Fibroblast of mammary gland (primary cell): ENCODE measurements around the gene KTI12.

Source experiments
- DNase-seq: peaks from one replicate; pipeline ENCODE4 v3.0.0-alpha.2; 2010; ENCODE audit warnings: low read depth
- H3K4me3 ChIP-seq: 2 replicates; pipeline ENCODE4 v1.5.1; 2011; ENCODE audit warnings: low read depth, mild to moderate bottlenecking, low read length, moderate library complexity; ENCODE audit not compliant: control insufficient read depth
- CTCF ChIP-seq: conservative IDR thresholded peaks from 2 replicates; pipeline ENCODE4 v1.5.1; 2011; ENCODE audit warnings: low read depth, low read length, inconsistent platforms; ENCODE audit not compliant: control insufficient read depth, insufficient read depth

KTI12 gene

DNA sequence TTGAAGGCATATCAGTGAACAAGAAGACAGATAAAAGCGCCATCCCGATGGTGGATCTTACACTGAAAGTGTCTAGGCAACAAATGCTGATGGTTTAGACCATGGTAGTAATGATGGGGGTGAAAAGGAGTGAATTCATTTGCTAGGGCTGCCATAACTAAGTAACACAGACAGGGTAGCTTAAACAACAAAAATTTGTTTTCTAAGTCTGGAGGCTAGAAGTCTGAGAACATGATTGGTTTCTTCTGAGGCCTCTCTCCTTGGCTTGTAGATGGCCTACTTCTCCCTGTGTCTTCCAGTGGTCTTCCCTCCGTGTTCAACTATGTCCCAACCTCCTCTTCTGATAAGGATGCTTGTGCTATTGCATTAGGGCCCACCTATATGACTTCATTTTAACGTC, 29.7 kb downstream of the KTI12 start:
- DNase-seq, result no peak
- no peak for TF ChIP-seq CTCF
- H3K4me3 ChIP-seq, result no peak overlapping the region

GRCh38 chr1:52002038-52002917, 31.3 kb downstream of the KTI12 start:
- peak; percentile 99 for TF ChIP-seq CTCF
- H3K4me3 ChIP-seq, result no peak overlapping the region
- peak; percentile 93 for DNase-seq

- H3K4me3 ChIP-seq, result no peak overlapping the region
- no peak for TF ChIP-seq CTCF
- DNase-seq, result no peak
Observed at GRCh38 chr1:51998701-51999100, 34.9 kb downstream of the KTI12 start.

DNA sequence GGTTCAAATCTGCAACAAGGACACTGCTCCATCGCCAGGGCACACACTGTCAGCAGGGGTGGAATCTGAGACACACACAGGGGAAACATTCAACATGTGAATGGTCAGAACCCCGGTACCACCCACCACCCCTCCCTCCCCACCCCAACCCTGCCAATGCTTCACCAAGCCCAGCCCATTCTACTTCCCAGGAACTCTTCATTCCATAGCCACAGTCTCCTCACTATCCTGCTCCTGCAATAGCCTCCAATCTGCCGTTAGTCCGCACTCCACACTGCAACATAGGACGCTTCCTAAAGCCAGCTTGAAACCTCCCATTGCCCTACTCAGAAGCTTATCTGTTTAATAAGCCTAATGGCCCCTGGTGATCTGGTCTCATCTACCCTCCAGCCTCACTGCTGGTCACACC, 35.6 kb downstream of the KTI12 start:
- H3K4me3 ChIP-seq, result no peak overlapping the region
- DNase-seq, result no peak
- no peak for TF ChIP-seq CTCF

GRCh38 chr1:51990478-51990965, 43.1 kb downstream of the KTI12 start, which contains the start of gene RAB3B:
Gene RAB3B (minus strand): TSS chr1:51990700. CDS start chr1:51977117, 13,583 bp downstream.
- TF ChIP-seq CTCF, result no peak
- peak; percentile 58 for DNase-seq
- peak within 1 kb of the TSS; percentile 55 for H3K4me3 ChIP-seq

DNA sequence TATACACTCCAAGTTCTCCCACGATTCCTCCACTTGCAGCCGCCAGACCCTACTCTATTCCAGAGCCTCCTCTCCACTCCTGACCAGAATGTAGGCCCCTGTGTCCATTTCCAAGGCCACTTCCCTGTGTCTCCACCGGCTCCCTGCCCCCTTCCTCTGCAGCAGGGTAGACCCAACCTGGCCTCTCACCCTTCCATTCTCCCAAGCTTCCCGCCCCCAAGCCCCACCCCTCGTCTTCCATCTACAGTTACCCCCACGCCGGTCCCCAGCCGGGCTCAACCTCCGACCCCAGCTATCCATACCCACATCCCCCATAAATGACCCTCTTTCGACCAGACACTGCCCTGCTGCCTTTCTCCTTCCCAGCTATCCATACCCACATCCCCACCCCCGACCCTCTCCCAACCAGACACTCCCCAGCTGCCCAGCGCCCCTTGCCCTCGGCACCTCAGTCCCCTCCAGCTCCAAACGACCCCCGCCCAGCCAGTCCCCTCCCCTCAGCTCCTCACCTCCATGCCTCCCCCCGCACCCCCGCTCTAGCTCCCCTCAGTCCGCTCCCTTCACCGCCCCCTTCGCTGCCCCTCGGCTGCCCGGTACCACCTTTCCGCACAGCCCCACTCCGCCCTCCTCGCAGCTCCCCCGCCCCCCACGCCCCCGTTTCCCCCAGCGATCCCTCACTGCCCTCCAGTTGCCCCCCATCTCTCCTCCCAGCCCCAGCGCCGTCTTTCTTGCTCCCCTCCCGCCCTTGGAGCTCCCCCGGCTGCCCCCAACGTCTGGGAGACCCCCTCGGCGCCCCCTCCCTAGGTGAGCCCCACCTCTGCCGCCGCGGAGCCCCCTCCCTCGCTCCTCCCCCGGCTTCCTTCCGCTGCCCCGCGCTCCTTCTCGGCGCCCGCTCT, 43.8 kb downstream of the KTI12 start:
- DNase-seq, result no peak
- peak overlapping the region; percentile 55 for H3K4me3 ChIP-seq
- TF ChIP-seq CTCF, result no peak
